ENCODE results near the gene LRMDA. TPM values are rescaled to one million over a fixed set of nuclear protein-coding genes. Genes with fewer than 3 reads are reported as not detected.

Gene LRMDA
- total RNA-seq, 1 donor from 2014 or later = 17.1 TPM

DNA sequence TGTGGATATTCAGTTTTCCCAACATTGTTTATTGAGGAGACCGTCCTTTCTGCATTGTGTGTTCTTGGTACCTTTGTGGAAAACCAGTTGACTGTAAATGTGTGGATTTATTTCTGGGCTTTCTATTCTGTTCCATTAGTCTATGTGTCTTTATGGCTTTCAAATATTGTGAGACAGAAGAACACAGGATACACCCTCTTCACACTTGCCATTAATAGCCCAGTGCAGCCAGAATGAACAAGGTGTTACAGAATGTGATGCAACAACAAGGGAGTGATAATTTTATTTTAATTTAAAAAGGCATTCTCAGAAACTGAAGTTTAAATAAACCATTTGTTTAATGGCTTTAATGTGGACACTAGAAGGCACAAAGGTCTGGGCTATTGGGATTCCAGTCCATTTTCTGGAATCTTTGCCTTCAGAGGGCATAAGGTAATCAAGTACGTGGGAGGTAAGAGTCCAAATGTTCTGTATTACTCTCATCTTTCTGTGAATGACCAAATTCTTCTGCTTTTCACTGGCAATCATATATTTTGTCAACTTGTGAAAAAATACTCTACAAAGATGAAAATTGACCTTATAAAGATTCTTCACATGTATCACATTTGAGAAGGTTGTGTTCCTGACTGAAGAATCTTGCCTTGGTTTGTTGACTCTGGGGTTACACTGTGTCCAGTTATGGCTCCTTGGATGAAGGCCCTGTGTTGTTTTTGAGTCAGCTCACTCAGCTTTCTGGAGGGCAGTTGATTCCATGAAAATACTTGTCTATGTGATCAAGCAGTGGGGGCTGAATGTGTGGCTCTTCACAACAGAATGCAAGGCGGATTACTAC, 962.7 kb downstream of the LRMDA start:
- DNase-seq (ENCODE audit: low spot score) = no peak

DNA sequence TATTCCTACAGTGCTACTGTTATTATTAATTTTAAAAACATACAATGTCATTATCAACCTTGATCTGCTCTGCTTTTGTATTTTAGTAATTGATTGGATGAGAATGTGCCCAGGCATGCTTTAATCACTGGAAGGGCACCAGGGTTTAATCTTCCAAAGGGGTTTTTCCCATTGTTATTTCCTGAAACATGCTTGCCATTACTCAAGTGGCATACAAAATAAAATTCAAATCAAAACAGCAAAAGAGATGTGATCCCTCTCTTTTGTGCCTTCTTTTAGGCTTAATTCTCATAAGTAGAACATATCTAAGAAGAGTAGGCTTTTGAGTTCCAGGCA, 963.3 kb downstream of the LRMDA start:
- DNase-seq (ENCODE audit: low spot score) = no peak

DNA sequence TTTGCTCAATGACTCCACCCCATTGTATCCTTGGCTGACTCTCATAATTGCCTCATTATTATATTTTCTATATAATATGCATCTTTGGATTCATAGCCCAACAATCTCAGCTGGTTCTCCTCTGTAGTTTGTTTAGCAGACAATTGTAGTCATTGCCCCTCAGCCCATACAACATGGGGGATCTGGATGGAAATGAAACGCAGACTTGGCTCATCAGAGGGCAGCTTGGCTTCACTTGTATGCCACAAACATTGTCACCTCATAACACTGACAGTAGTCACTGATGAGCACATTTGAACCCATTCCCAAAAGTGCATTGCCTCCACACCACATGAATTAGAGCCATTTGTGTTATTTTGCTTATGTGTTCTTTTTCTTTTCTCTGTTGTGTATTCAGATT, 963.8 kb downstream of the LRMDA start:
- DNase-seq (ENCODE audit: low spot score) = no peak

DNA sequence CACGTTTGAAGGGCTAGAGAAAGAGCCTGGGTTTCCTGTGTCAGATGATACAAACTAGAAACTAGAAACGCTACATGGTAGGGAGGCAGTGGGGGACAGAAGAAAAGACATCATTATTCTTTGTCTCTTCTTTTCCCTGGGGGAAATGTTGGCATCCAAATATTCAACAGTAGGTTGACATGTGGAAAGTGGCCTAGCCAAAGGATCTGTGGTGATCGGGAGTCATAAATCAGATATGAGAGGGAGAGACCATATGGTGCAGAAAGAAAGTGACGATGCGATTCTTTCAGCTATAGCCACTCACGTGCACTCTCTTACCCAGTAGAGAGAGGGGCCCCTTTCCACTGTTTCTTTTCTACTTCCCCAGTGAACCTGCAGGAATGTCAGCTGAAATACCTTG, 964.7 kb downstream of the LRMDA start:
- DNase-seq (ENCODE audit: low spot score) = no peak

DNA sequence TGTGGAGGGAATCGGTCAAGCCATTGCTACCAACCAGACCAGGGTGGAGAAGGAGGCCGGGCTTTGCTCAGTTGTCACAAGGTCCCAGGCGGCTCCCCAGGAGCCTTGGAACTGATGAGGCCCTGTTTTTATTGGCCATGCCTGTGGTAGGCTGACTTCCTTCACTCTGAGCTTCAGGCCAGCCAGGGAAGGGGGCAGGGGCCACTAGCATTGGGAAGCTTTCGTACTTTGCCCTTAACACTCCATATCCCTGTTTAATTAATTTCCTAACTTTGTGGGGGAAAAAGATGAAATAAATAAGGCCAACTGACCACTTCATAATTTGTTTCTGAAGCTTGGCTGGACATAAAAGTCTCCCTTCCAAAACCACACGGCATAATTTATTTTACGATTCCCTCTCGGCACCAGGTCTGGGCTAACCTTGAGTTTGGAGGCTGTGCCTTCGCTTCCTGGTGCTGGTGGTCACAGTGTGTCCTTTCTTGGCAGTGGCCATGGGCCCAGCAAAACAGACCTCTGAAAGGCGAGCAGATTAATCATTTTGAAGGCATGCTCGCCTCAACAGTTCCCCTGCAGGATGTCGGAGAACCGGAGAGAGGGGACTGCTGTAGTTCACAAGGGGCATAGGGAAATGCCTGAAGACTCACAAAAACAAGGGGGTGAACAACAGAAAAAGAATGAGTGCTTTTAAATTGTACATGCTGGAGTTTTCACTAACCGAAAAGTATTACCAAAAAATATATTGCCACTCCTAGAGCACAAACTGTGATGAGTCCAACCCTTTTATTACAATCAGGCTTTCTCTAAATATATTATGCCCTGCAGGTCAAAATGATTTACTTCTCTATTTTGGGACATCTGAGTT, 966.0 kb downstream of the LRMDA start:
- DNase-seq (ENCODE audit: low spot score) = no peak

DNA sequence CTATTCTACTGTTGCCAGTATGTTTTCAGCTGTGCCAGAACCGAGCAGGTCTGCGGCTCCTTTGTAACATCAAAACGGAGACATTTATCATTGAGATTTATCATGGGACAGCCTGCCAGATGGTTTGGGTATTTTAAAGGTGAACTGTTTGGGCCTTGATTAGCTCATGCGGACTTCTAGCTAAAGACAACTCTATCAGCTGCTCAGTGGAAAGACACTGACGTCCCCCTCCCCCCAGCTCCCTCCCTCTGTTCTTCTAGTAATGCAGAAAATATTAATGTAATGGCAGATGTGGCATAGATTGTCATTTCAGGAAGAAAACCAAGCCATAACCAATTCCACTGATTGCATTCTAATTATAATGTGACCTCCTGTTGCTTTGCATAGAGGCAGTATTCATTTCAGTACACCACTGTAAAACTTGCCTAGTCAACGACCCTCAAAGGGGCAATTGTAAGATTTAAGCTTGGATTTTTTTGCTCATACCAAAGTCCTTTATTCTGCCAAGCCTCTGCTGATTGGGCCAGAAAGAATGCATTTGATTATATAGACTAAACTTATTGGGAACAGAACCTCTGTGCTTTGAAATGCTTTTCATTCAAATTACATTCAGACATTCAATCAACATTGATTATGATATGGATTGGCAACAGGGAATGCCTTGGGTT, 966.8 kb downstream of the LRMDA start:
- DNase-seq (ENCODE audit: low spot score) = no peak

DNA sequence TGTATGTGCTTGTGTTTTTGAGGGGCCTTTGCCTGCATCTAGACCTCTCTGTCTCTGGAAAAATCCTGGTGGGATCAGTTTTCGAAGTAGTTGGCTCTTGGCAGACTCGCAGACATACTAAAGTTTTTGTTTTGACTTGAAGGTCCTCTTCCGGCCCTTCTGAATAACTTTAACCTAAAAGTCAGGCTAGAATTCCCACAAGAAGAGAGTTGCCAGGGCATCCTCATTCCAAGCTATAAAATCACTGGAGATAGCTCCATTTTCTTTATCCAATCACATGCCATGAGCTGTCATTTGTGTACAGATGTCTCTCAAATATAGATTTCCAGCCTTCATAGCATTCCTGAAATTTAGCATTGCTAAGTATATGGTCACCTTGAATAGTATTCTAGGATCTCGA, 967.8 kb downstream of the LRMDA start:
- no peak for DNase-seq (ENCODE audit: low spot score)

DNA sequence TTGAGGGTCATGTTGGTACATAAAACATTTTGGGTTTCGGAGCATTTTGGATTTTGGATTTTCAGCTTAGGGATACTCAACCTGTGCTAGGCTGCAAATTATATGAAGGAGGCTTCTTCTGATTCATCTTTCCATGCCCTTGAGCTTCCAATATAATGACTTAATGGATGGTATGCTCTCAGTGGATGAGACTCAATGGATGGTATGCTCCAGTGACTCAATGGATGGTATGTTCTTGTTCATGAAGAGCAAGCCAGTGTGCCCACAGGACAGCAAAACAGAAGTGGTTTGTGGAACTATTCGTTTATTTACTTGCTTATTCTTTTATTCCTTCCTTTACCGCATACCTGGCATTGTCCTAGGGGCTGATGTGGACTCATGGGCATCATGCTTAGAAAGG, 969.6 kb downstream of the LRMDA start:
- no peak for DNase-seq (ENCODE audit: low spot score)

DNA sequence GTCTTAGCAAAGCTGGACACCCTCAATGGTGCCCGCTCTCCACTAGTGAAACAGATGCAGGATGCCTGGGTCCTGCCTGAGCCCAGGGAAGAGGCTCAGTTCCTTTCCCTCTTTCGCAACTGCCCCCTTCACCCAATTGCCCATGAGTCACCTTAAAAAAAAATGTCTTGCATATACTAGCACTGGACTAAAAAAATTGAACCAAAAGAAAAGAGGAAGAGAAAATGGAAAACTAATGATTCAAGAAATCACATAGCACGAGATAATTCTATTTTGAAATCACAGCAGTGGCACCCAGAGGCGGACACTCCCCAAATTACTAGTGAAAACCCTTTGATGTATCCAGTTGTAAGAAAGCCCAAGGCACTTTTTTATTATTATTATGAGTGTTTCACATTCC, 972.5 kb downstream of the LRMDA start:
- DNase-seq (ENCODE audit: low spot score) = no peak

DNA sequence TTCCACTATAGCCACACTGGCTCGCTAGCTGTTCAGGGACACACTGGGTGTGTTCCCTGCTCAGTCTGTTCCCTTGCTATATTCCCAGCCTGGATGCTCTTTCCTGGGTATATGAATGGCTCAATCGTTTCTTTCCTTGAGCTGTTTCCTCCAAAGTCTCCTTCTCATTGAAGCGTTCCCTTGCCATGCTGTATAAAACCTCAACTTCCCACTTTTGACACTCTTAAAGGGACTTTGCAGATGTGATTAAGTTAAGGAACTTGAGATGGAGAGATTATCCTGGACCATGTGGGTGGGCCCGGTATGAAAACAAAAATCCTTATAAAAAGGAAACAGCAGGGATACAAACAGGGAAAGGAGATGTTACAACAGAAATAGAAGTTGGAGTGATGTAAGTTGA, 973.1 kb downstream of the LRMDA start:
- no peak for DNase-seq (ENCODE audit: low spot score)

DNA sequence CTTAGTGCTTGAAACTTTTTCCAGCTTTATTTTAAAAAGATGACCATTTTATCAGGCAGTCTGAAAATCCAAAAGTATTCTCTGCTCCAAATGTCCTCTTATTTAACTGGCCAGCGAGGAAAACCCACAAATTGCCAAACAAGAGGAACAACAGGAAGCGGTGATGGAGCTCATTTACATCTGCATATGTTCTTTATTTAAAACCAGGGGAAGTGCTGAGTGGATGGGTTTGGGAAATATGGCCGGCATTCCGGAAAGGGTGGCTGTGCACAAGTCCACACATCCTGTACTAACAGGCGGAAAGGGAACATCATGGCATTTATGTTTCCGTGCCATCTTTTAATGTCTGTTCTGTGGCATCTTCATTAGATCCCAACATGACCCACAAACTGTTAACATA, 974.5 kb downstream of the LRMDA start:
- DNase-seq (ENCODE audit: low spot score) = no peak

DNA sequence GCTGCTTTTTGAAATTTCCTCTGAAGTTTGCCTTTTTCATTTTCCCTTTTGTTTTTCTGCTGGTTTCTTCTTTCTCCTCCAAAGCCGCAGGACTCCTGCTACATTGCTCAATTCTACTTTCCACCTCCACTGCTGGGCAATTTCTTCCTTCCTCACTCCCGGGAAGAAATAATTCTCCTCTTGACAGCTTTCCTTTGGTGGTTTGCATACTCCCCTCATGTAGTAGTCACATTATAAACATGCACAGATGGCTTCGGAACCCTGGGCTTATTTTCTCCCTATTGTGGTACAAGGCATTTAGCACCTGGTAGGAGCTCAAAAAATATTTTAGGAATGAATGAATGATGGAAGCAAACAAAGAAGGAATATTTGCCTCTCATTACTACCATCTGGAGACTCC, 977.2 kb downstream of the LRMDA start:
- no peak for DNase-seq (ENCODE audit: low spot score)

DNA sequence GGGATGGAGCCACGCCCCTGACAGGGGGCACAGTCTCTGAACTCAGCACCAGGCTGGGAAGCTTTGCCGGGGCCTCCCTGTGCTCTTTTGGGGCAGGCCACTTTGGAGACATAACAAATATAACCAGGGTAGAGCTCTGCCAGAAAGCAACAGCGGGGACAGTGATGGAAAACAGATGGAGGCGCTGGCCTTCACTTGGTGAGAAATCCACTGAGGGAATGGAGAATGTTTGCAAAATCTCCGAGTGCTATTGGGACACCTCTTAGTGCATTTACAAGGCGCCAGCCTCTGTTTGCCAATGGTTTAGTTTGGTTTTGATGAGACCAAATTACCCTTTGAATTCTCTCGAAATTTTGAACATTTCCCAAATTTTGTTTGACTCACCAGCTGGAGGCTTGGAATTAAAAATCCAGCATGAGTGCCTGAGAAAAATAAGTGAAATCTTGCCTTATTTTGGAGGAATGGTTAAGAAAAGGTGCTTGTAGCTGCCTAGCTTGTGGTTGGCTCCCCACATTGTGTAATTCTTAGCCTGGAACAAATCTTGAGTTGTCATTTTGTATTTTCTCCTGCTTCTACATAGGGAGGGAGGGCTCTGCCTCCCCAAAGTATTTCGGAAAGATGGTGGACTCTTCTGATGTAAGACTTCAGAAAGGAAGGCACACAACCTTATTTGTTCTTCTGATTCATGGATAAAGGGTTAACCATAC, 980.5 kb downstream of the LRMDA start:
- peak; percentile 44 for DNase-seq (ENCODE audit: low spot score)

DNA sequence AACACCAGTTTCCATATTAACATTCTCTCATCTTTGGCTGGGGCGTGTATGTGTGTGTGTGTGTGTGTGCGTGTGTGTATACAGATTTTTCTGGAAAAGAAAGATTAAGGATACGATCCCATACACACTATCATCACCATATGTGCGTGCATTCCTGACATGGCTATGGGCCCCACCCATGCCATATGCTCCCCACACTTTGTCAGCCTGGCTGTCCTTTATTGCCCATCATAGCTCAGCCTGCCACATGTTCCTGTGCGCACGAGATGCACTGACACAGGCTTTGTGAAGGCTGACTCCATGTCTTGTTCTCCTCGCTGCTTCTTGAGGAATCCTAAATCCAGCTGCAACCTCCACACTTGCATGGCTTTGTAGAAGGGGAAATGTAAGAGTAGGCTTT, 984.1 kb downstream of the LRMDA start:
- DNase-seq (ENCODE audit: low spot score) = no peak

DNA sequence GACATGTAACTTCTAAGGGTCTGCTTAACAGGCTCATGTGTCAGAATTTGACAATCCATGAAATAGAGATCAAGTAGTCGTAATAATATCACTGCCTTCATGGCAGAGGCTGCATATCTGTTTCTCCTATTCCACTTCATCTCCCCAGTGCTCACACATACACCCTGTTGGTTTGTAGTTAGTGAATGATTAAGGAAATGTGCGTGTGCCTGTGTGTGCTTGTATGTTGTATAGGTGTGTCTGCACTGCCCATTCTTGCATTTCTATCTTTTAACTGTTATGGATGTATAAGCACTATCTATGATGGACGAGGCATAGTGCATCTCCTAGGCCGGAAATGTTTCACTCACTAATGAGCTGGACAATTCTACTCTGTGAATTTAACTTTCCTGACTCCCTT, 985.2 kb downstream of the LRMDA start:
- DNase-seq (ENCODE audit: low spot score) = no peak

DNA sequence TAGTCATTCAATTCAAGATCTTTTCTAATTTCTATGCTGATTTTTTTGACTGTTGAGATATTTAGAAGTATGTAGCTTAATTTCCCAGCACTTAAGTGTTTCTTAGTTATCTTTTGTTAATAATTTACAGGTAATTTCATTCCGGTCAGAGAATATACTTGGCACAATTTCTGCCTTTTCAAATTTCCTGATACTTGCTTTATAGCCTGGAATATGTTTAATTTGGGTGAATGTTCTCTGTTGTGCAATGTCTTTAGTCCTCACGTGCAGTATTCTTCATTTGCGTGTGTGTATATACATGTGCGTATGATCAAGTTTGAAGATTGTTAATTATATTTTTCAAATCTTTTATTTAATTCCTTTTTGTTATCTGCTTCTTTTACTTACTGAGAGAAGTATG, 989.3 kb downstream of the LRMDA start:
- no peak for DNase-seq (ENCODE audit: low spot score)

DNA sequence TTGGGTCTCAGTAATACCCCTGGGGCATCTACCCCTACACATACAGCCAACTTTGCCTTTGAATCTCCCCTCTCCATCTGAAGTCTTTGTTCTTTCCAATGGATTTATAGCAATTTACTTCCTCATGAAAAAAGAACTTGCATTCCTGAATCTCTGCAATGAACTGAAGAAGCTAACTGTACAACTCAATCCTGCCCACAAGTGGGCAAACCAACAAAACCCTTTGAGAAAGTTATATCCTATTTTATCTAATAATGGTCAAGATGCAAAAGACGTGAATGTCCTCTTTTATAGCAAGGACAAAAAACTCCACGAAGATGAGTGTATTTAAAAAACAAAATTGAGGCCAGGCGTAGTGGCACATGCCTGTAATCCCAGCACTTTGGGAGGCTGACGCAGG, 991.3 kb downstream of the LRMDA start:
- no peak for DNase-seq (ENCODE audit: low spot score)

DNA sequence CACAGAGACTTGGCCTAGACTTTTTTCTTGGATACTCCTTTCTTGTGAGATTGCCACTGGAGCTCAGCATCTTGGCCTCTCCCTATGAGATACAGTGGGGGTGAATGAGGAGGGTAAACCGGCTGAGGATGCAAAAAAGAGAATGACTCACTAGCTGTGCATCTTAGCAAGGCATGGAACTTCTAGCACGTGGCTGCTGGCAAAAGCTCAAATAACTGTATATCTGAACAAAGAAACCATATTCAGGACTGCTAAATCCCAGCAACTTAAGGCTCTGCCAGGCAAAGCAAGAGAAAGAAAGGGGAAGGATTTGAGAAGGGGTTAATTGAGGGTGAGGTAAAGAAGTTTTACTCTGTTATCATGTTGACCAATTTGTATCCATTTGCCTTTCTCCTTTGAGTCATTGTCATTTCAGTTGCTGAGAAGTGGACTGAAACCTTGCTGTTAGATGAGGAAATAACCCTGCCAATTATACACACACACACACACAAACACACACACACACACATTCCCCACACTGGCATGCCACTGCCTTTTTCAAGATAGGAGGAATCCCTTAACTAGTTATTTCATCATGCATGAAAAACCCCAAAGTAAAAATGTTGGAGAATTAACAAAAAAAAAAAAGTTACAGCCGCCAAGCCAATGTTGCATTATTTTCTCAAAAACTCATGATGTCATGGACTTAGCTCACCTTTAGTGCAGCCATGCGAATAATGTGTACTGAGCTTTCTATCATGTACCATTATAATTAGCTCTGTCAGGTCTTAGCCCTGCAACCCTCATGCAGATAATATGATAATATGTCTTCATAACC, 997.3 kb downstream of the LRMDA start:
- no peak for DNase-seq (ENCODE audit: low spot score)

DNA sequence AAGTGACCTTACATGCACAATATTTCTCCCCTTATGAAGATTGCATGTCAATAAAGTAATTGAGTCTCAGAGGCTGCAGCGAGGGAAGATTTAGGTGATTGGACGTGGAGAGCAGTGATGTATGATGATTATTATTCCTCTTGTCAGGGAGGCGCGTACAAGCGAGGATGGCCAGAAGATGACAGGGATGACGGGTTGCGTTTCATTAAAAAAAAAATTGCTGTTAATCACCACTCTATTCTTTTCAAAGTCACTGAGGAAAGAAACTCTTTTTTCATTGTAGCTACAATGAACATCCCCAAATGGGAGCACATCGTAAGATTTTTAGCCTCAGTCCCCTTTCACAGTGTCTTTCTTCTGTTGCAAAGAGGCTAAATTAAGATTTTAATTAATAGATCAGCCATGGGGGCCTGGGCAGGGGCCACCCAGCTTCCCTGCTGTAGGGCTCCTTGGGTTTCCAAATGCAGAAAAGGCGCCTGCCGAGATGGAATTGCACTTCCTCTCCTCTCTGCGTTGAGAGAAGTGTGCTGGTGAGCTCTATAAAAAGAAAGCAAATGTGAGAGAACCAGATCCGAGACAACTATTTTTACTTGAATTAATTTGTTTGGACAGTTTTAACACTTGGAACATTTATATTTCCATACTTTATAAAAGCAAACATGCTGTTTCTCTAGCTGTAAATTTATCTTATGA, 998.1 kb downstream of the LRMDA start:
- DNase-seq (ENCODE audit: low spot score) = no peak

DNA sequence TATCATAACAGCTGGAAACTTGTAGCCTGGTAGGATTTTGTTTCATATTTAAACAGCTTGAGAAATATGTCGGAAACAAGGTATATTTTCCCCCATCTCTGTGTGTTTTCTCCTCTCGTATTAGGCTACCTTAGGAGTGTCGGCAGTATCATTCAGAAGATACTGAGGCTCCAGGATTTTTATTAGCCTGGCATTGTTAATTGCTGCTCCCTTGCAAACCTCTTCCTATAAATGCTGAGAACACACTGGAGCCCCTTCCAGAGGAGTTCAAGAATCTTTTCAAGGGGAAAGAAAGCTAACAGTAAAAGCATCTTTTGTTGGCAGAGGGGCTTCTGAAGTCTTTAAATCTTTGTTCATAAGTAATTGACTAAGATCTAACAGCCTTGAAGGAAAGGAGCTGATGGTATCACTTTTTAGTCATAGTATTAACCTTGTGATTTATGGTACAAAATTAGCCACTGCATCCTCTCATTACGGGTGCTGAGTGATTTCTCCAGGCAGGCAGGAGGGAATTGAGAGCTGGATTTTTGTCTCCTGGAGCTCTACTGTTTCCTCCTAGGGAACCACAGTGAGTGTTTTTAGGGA, 998.7 kb downstream of the LRMDA start:
- no peak for DNase-seq (ENCODE audit: low spot score)

Data from mucosa of gallbladder (tissue), 1 donor.